ENCODE measurements around the gene UBXN10. TPM values are rescaled to one million over a fixed set of nuclear protein-coding genes. Genes with fewer than 3 reads are reported as not detected.

Gene UBXN10
- total RNA-seq, 1 experiment from 2014 or later: 0.33 TPM

GRCh38 chr1:20189664-20190063, 3.8 kb downstream of the UBXN10 start:
- H3K27me3 Mint-ChIP-seq (ENCODE audit: unreplicated experiment): peaks cover 50% of the 10 kb centered on the region
- DNase-seq: no peak
- H3K4me3 Mint-ChIP-seq (ENCODE audit: low read depth, unreplicated experiment): no peak overlapping the region
- no peak for TF ChIP-seq CTCF (IDR thresholded peaks at IDR 0.05; ENCODE audit: unreplicated experiment)
- peaks cover 3% of the 10 kb centered on the region for H3K9me3 Mint-ChIP-seq (ENCODE audit: low read depth, unreplicated experiment)
- intact Hi-C loops (cut with micrococcal nuclease; ENCODE audit: unreplicated experiment): no loop called here
- BruUV-seq (replicated peaks): no TSS peak
- H3K36me3 Mint-ChIP-seq (ENCODE audit: insufficient read depth, unreplicated experiment): no peaks in the 10 kb centered on the region
- no peaks in the 10 kb centered on the region for H3K4me1 Mint-ChIP-seq (ENCODE audit: low read depth, unreplicated experiment)
- no peak overlapping the region for H3K27ac Mint-ChIP-seq (ENCODE audit: unreplicated experiment)
- CTCF ChIA-PET: no interaction called here

- no peak overlapping the region for H3K4me3 Mint-ChIP-seq (ENCODE audit: low read depth, unreplicated experiment)
- H3K4me1 Mint-ChIP-seq (ENCODE audit: low read depth, unreplicated experiment): no peaks in the 10 kb centered on the region
- H3K36me3 Mint-ChIP-seq (ENCODE audit: insufficient read depth, unreplicated experiment): no peaks in the 10 kb centered on the region
- no peak for TF ChIP-seq CTCF (IDR thresholded peaks at IDR 0.05; ENCODE audit: unreplicated experiment)
- CTCF ChIA-PET: no interaction called here
- intact Hi-C loops (cut with micrococcal nuclease; ENCODE audit: unreplicated experiment): no loop called here
- DNase-seq: no peak
- peaks cover 42% of the 10 kb centered on the region for H3K27me3 Mint-ChIP-seq (ENCODE audit: unreplicated experiment)
- no peak overlapping the region for H3K27ac Mint-ChIP-seq (ENCODE audit: unreplicated experiment)
- no TSS peak for BruUV-seq (replicated peaks)
- H3K9me3 Mint-ChIP-seq (ENCODE audit: low read depth, unreplicated experiment): no peaks in the 10 kb centered on the region
These were observed 4.6 kb downstream of the UBXN10 start for GRCh38 chr1:20190256-20191160.

GRCh38 chr1:20191266-20191825, 5.5 kb downstream of the UBXN10 start:
- intact Hi-C loops (cut with micrococcal nuclease; ENCODE audit: unreplicated experiment): no loop called here
- Mint-ChIP-seq H3K36me3 (ENCODE audit: insufficient read depth, unreplicated experiment) (no peaks in the 10 kb centered on the region), H3K4me3 (ENCODE audit: low read depth, unreplicated experiment) (no peak overlapping the region), H3K4me1 (ENCODE audit: low read depth, unreplicated experiment) (no peaks in the 10 kb centered on the region), H3K27ac (ENCODE audit: unreplicated experiment) (no peak overlapping the region), H3K9me3 (ENCODE audit: low read depth, unreplicated experiment) (no peaks in the 10 kb centered on the region), H3K27me3 (ENCODE audit: unreplicated experiment) (peaks cover 34% of the 10 kb centered on the region)
- BruUV-seq (replicated peaks): no TSS peak
- CTCF ChIA-PET: no interaction called here
- no peak for DNase-seq
- TF ChIP-seq CTCF (IDR thresholded peaks at IDR 0.05; ENCODE audit: unreplicated experiment): no peak

- no peak for TF ChIP-seq CTCF (IDR thresholded peaks at IDR 0.05; ENCODE audit: unreplicated experiment)
- H3K36me3 Mint-ChIP-seq (ENCODE audit: insufficient read depth, unreplicated experiment): no peaks in the 10 kb centered on the region
- H3K4me3 Mint-ChIP-seq (ENCODE audit: low read depth, unreplicated experiment): no peak overlapping the region
- no peaks in the 10 kb centered on the region for H3K4me1 Mint-ChIP-seq (ENCODE audit: low read depth, unreplicated experiment)
- H3K9me3 Mint-ChIP-seq (ENCODE audit: low read depth, unreplicated experiment): no peaks in the 10 kb centered on the region
- CTCF ChIA-PET: no interaction called here
- intact Hi-C loops (cut with micrococcal nuclease; ENCODE audit: unreplicated experiment): no loop called here
- H3K27me3 Mint-ChIP-seq (ENCODE audit: unreplicated experiment): peaks cover 24% of the 10 kb centered on the region
- BruUV-seq (replicated peaks): no TSS peak
- H3K27ac Mint-ChIP-seq (ENCODE audit: unreplicated experiment): no peak overlapping the region
- no peak for DNase-seq
These were observed 6.5 kb downstream of the UBXN10 start for GRCh38 chr1:20192364-20192763.
